H9 (cell line): ENCODE results near the gene DIP2C. TPM values are rescaled to one million over a fixed set of nuclear protein-coding genes. Genes with fewer than 3 reads are reported as not detected.

ENCODE experiments used
- DNase-seq: peaks from one replicate; pipeline ENCODE4 v3.0.0-alpha.2; 2017
- H2AFZ ChIP-seq: one replicate; pipeline ENCODE4 v1.6.1; 2013; ENCODE audit warnings: mild to moderate bottlenecking, low read length, control low read depth, moderate library complexity
- H2AK5ac ChIP-seq: 2 replicates; pipeline ENCODE4 v1.6.1; 2013; ENCODE audit warnings: low read length, control low read depth, mixed read lengths; ENCODE audit not compliant: insufficient read length
- H2BK120ac ChIP-seq: one replicate; pipeline ENCODE4 v1.6.1; 2013; ENCODE audit warnings: low read depth, mild to moderate bottlenecking, low read length, control low read depth, inconsistent platforms; ENCODE audit not compliant: poor library complexity, severe bottlenecking
- H2BK12ac ChIP-seq: 2 replicates; pipeline ENCODE4 v1.6.1; 2013; ENCODE audit warnings: low read length, control low read depth, mixed read lengths, low read depth; ENCODE audit not compliant: insufficient read length
- H2BK15ac ChIP-seq: 2 replicates; pipeline ENCODE4 v1.6.1; 2013; ENCODE audit warnings: low read depth, low read length, control low read depth
- H2BK20ac ChIP-seq: one replicate; pipeline ENCODE4 v1.6.1; 2013; ENCODE audit warnings: low read depth, mild to moderate bottlenecking, low read length, control low read depth, inconsistent platforms; ENCODE audit not compliant: poor library complexity, severe bottlenecking
- H2BK5ac ChIP-seq: 2 replicates; pipeline ENCODE4 v1.6.1; 2013; ENCODE audit warnings: low read length, control low read depth, mixed read lengths; ENCODE audit not compliant: insufficient read length
- H3K14ac ChIP-seq: 2 replicates; pipeline ENCODE4 v1.6.1; 2013; ENCODE audit warnings: low read length, control low read depth; ENCODE audit not compliant: insufficient read depth
- H3K18ac ChIP-seq: 2 replicates; pipeline ENCODE4 v1.6.1; 2013; ENCODE audit warnings: low read depth, mild to moderate bottlenecking, mixed read lengths, low read length, control low read depth; ENCODE audit not compliant: insufficient read length
- H3K23ac ChIP-seq: 2 replicates; pipeline ENCODE4 v1.6.1; 2013; ENCODE audit warnings: low read length, control low read depth, mixed read lengths, low read depth; ENCODE audit not compliant: insufficient read length
- H3K23me2 ChIP-seq: 2 replicates; pipeline ENCODE4 v1.6.1; 2013; ENCODE audit warnings: low read depth, mild to moderate bottlenecking, mixed read lengths, low read length, control low read depth; ENCODE audit not compliant: insufficient read length, poor library complexity, severe bottlenecking
- H3K27ac ChIP-seq: 2 replicates; pipeline ENCODE4 v1.5.1; 2013; ENCODE audit warnings: low read length, control low read depth, mixed read lengths, low read depth; ENCODE audit not compliant: insufficient read length
- H3K27me3 ChIP-seq: 2 replicates; pipeline ENCODE4 v1.6.1; 2013; ENCODE audit warnings: low read length, control low read depth, inconsistent platforms; ENCODE audit not compliant: insufficient read depth
- H3K4ac ChIP-seq: 2 replicates; pipeline ENCODE4 v1.6.1; 2013; ENCODE audit warnings: low read depth, mild to moderate bottlenecking, control low read depth, inconsistent platforms, low read length, moderate library complexity
- H3K4me1 ChIP-seq: 2 replicates; pipeline ENCODE4 v1.6.1; 2013; ENCODE audit warnings: low read length, control low read depth, inconsistent platforms; ENCODE audit not compliant: insufficient read depth
- H3K4me2 ChIP-seq: 2 replicates; pipeline ENCODE4 v1.6.1; 2013; ENCODE audit warnings: low read length, control low read depth, mixed read lengths; ENCODE audit not compliant: insufficient read length, insufficient read depth
- H3K56ac ChIP-seq: 2 replicates; pipeline ENCODE4 v1.6.1; 2013; ENCODE audit warnings: low read depth, mild to moderate bottlenecking, mixed read lengths, low read length, control low read depth; ENCODE audit not compliant: insufficient read length
- H3K79me1 ChIP-seq: 2 replicates; pipeline ENCODE4 v1.6.1; 2013; ENCODE audit warnings: low read depth, mild to moderate bottlenecking, moderate library complexity, low read length, control low read depth, inconsistent platforms; ENCODE audit not compliant: insufficient read depth, poor library complexity, severe bottlenecking
- H3K79me2 ChIP-seq: 2 replicates; pipeline ENCODE4 v1.6.1; 2013; ENCODE audit warnings: low read length, control low read depth, inconsistent platforms; ENCODE audit not compliant: insufficient read depth
- H3K9ac ChIP-seq: 2 replicates; pipeline ENCODE4 v1.6.1; 2013; ENCODE audit warnings: low read length, control low read depth, mixed read lengths; ENCODE audit not compliant: insufficient read length; ENCODE audit errors: extremely low read depth
- H3K9me3 ChIP-seq: one replicate; pipeline ENCODE4 v1.6.1; 2013; ENCODE audit warnings: low read depth, low read length, inconsistent platforms; ENCODE audit not compliant: control insufficient read depth
- H3T11ph ChIP-seq: one replicate; pipeline ENCODE4 v1.6.1; 2013; ENCODE audit warnings: mild to moderate bottlenecking, low read length, control low read depth, inconsistent platforms
- H4K20me1 ChIP-seq: one replicate; pipeline ENCODE4 v1.6.1; 2013; ENCODE audit not compliant: control insufficient read depth, insufficient read length, insufficient read depth
- H4K5ac ChIP-seq: 2 replicates; pipeline ENCODE4 v1.6.1; 2013; ENCODE audit warnings: low read depth, mild to moderate bottlenecking, mixed read lengths, low read length, control low read depth; ENCODE audit not compliant: insufficient read length
- H4K8ac ChIP-seq: replicated peaks from 2 replicates; pipeline ENCODE4 v1.6.1; 2013; ENCODE audit warnings: low read length, control low read depth, mixed read lengths, low read depth; ENCODE audit not compliant: insufficient read length
- H4K91ac ChIP-seq: 2 replicates; pipeline ENCODE4 v1.6.1; 2013; ENCODE audit warnings: low read depth, mild to moderate bottlenecking, moderate library complexity, mixed read lengths, low read length, control low read depth; ENCODE audit not compliant: insufficient read length
- H3K27ac Mint-ChIP-seq, 3 experiments: 2 replicates in 2 of 3; 3 replicates in 1 of 3; pipeline ENCODE4 v1.8.0; 2020 to 2021; ENCODE audit warnings: mixed read lengths in 3 of 3, mild to moderate bottlenecking in 1 of 3, moderate library complexity in 1 of 3
- H3K27me3 Mint-ChIP-seq: 2 replicates; pipeline ENCODE4 v1.8.0; 2021; ENCODE audit warnings: low read depth, mild to moderate bottlenecking, moderate library complexity, mixed read lengths
- H3K36me3 Mint-ChIP-seq, 3 experiments: 2 replicates in 2 of 3; 3 replicates in 1 of 3; pipeline ENCODE4 v1.8.0; 2020 to 2021; ENCODE audit warnings: low read depth in 3 of 3, mixed read lengths in 3 of 3; ENCODE audit not compliant: insufficient read depth in 1 of 3
- H3K4me1 Mint-ChIP-seq, 2 experiments: 2 replicates each; pipeline ENCODE4 v1.8.0; 2020; ENCODE audit warnings: mixed read lengths in 2 of 2
- H3K4me3 Mint-ChIP-seq, 2 experiments: 2 replicates in 1 of 2; 3 replicates in 1 of 2; pipeline ENCODE4 v1.8.0; 2020 to 2021; ENCODE audit warnings: mild to moderate bottlenecking in 2 of 2, mixed read lengths in 2 of 2, moderate library complexity in 1 of 2
- H3K9me3 Mint-ChIP-seq, 2 experiments: 2 replicates in 1 of 2; 3 replicates in 1 of 2; pipeline ENCODE4 v1.8.0; 2020; ENCODE audit warnings: mild to moderate bottlenecking in 2 of 2, mixed read lengths in 2 of 2, moderate library complexity in 1 of 2
- WGBS: extraction: QIAGEN DNeasy Blood & Tissue Kit; methylation state at CpG from one replicate; pipeline ENCODE4 v1.1.7; 2013; ENCODE audit warnings: missing lambda C conversion rate, low lambda C conversion rate, mixed read lengths; ENCODE audit not compliant: insufficient read length; ENCODE audit errors: extremely low coverage; 5-methylcytosine and 5-hydroxymethylcytosine counted together
- total RNA-seq: library from RNA; stranded (reverse); gene quantifications from 2 replicates; pipeline ENCODE4 v1.2.1, GENCODE V29; 2021
- TF ChIP-seq, protein P1 (sequence below): fragments of 200-600 bp; sonication (generic); conservative IDR thresholded peaks from 3 replicates; pipeline ENCODE4 v1.8.0; 2021; ENCODE audit warnings: antibody characterized with exemption, mild to moderate bottlenecking

The DIP2C gene
- total RNA-seq, 1 experiment from 2014 or later: 7.9 TPM

DNA sequence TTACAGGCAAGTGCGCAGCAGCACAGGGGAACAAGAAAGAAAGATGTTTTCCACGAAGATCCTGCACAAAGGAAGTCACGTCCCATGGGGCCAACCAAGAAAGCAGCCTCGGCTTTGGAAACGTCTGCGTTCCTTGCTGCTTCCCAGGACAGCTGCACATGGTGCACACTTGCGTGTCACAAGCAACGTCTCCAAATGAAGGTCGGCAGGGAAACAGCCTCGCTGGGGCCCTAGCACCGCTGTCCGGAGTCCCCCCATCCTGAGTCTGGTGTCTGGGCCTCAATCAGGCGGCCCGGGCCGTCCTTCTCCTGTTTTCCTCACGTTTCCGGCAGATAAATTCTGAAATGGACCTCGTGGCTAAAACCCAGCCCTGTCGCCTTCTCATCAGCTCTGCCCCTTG, 206.2 kb downstream of the DIP2C start:
- Histone ChIP-seq H3K79me1 (no peaks in the 10 kb centered on the region), H3K18ac (no peak overlapping the region), H2AFZ (no peak overlapping the region), H2AK5ac (no peak overlapping the region), H3K79me2 (no peaks in the 10 kb centered on the region), H3T11ph (no peak overlapping the region), H3K23me2 (no peaks in the 10 kb centered on the region), H3K4ac (no peak overlapping the region), H3K9ac (no peak overlapping the region), H2BK15ac (no peak overlapping the region), H3K9me3 (no peaks in the 10 kb centered on the region), H3K14ac (no peak overlapping the region), H4K20me1 (no peaks in the 10 kb centered on the region), H3K4me1 (peaks cover 2% of the 10 kb centered on the region; the same call in 1 of the 2 replicates), H3K27ac (no peak overlapping the region), H4K5ac (no peak overlapping the region), H3K4me2 (no peak overlapping the region), H2BK5ac (no peak overlapping the region), H3K56ac (no peak overlapping the region), H2BK120ac (no peak overlapping the region), H4K91ac (no peak overlapping the region), H3K23ac (no peak overlapping the region), H2BK20ac (no peak overlapping the region), H4K8ac (no peak overlapping the region), H2BK12ac (no peak overlapping the region), H3K27me3 (no peaks in the 10 kb centered on the region)
- DNase-seq: peak; percentile 12
- H3K9me3 Mint-ChIP-seq: peaks cover 4 to 5% of the 10 kb centered on the region in 2 experiments
- peak overlapping the region in 1 of 3 experiments; percentile 52; a peak in 1 of 7 replicates for H3K27ac Mint-ChIP-seq
- H3K4me1 Mint-ChIP-seq: peaks cover 19 to 21% of the 10 kb centered on the region in 2 experiments
- TF ChIP-seq, protein P1, sequence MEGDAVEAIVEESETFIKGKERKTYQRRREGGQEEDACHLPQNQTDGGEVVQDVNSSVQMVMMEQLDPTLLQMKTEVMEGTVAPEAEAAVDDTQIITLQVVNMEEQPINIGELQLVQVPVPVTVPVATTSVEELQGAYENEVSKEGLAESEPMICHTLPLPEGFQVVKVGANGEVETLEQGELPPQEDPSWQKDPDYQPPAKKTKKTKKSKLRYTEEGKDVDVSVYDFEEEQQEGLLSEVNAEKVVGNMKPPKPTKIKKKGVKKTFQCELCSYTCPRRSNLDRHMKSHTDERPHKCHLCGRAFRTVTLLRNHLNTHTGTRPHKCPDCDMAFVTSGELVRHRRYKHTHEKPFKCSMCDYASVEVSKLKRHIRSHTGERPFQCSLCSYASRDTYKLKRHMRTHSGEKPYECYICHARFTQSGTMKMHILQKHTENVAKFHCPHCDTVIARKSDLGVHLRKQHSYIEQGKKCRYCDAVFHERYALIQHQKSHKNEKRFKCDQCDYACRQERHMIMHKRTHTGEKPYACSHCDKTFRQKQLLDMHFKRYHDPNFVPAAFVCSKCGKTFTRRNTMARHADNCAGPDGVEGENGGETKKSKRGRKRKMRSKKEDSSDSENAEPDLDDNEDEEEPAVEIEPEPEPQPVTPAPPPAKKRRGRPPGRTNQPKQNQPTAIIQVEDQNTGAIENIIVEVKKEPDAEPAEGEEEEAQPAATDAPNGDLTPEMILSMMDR: no peak
- no CpG with 5 or more reads among the region's 19 CpGs for WGBS
- peaks cover 3% of the 10 kb centered on the region for H3K27me3 Mint-ChIP-seq
- no peak overlapping the region for H3K4me3 Mint-ChIP-seq
- peaks cover 4 to 13% (median 7%) of the 10 kb centered on the region in 3 experiments for H3K36me3 Mint-ChIP-seq
